ENCODE data around the gene DNAJC10.

The DNAJC10 gene

GRCh38 chr2:182798736-182799135 is 82.7 kb downstream of the DNAJC10 start:
- DNase-seq = no peak

GRCh38 chr2:182804128-182804527 is 88.1 kb downstream of the DNAJC10 start:
- DNase-seq = no peak

GRCh38 chr2:182807319-182807718 is 91.3 kb downstream of the DNAJC10 start:
- DNase-seq = no peak

GRCh38 chr2:182810087-182810486 is 94.0 kb downstream of the DNAJC10 start:
- DNase-seq = no peak

- DNase-seq = no peak
These were observed 98.3 kb downstream of the DNAJC10 start for GRCh38 chr2:182814380-182814779.

- DNase-seq = no peak
These were observed 98.7 kb downstream of the DNAJC10 start for GRCh38 chr2:182814804-182815203.

GRCh38 chr2:182816866-182817265 is 100.8 kb downstream of the DNAJC10 start:
- no peak for DNase-seq

GRCh38 chr2:182817558-182817957 is 101.5 kb downstream of the DNAJC10 start:
- no peak for DNase-seq

- no peak for DNase-seq
These were observed 102.4 kb downstream of the DNAJC10 start for GRCh38 chr2:182818501-182818900.

GRCh38 chr2:182818925-182819324 is 102.9 kb downstream of the DNAJC10 start:
- DNase-seq = no peak

- DNase-seq = no peak
These were observed 103.4 kb downstream of the DNAJC10 start for GRCh38 chr2:182819412-182819811.

- DNase-seq = no peak
These were observed 105.1 kb downstream of the DNAJC10 start for GRCh38 chr2:182821182-182821581.

- no peak for DNase-seq
These were observed 106.7 kb downstream of the DNAJC10 start for GRCh38 chr2:182822733-182823132.

GRCh38 chr2:182824056-182824766 is 108.2 kb downstream of the DNAJC10 start:
- DNase-seq = no peak

GRCh38 chr2:182824767-182825158 is 108.7 kb downstream of the DNAJC10 start:
- no peak for DNase-seq

- DNase-seq = no peak
These were observed 110.0 kb downstream of the DNAJC10 start for GRCh38 chr2:182826064-182826463.

GRCh38 chr2:182826496-182826895 is 110.4 kb downstream of the DNAJC10 start:
- no peak for DNase-seq

- DNase-seq = no peak
These were observed 111.3 kb downstream of the DNAJC10 start for GRCh38 chr2:182827182-182827879.

- no peak for DNase-seq
These were observed 115.0 kb downstream of the DNAJC10 start for GRCh38 chr2:182831101-182831500.

- no peak for DNase-seq
These were observed 115.9 kb downstream of the DNAJC10 start for GRCh38 chr2:182831921-182832320.

GRCh38 chr2:182833084-182833854 is 117.2 kb downstream of the DNAJC10 start:
- no peak for DNase-seq

GRCh38 chr2:182834293-182834692 is 118.2 kb downstream of the DNAJC10 start:
- no peak for DNase-seq

- DNase-seq = no peak
These were observed 120.4 kb downstream of the DNAJC10 start for GRCh38 chr2:182836451-182836850.

Data from CD4-positive, alpha-beta T cell treated with Interleukin-17A for 1 hour (primary cell).